HG02884 (cell line): ENCODE measurements around the gene ZFHX2.
A peak's percentile ranks its signal among the peaks of the same experiment; 100 is the strongest.

ENCODE experiments used
- ATAC-seq: cut with Tn5 transposase; IDR thresholded peaks from one replicate; pipeline ENCODE4 v1.9.1; 2021; ENCODE audit warnings: mild to moderate bottlenecking, moderate library complexity; ENCODE audit not compliant: unreplicated experiment

ZFHX2 gene

DNA sequence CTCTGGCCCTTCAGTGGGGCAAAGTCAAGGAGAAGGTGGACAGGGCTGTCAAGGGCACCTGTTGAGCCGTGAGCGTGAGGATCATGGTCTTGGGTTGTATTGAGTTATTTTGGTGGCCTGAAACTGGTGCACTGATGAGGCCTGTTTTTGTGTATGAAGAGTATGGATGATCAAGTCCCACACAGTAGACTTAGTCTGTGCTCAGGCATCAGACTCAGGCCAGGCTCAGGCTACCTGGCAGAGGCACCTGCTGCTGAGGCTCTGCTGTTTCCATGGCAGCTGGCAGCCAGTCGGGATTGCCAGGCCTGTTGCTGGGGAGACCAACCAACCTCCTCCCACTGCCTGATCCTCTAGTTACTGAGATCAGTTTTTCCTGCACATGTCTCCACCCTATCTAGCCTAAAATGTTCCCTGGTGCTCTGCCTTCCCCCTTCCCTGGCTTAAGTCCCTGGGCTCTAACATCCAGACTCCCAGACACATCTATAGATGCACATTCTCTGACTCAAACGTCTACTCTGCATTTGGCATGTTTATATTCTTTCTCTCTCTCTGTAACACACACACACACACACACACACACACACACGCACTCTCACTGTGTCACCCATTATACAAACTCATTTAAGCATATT is 21.9 kb upstream of the ZFHX2 start:
- ATAC-seq: no peak

DNA sequence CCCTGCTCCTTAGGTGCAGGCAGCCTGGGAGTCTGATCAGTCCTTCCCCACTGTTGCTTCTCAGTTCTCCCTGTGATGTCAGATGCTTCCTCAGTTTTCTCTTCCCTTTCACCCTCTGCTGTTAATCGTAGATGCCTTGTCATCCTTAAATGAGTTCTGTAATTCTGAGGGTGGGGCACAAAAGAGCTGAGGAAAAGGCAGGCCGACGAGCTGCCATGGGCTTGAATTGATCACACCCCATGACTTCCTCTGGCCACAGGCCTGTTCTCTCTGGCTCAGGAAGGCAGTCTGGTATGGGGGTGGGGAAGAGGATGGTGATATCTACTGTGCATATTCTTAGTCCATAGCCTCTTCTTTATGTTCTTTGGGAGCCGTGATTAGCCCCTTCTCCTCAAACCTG is 21.3 kb upstream of the ZFHX2 start:
- ATAC-seq: no peak

DNA sequence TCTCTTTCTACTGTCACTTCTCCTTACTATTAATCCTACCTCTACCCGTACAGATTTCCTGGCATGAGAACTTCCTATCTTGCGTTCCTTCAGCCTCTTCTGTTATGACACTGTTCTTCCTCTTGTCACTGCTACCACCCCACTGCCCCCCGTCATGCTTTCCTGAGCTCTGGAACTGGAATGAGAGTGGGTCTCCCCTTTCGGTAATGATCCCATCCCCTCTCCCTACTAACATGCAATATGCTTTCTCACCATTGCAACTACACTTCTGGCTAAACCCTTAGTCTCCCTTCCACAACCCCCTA is 20.9 kb upstream of the ZFHX2 start:
- ATAC-seq: no peak

DNA sequence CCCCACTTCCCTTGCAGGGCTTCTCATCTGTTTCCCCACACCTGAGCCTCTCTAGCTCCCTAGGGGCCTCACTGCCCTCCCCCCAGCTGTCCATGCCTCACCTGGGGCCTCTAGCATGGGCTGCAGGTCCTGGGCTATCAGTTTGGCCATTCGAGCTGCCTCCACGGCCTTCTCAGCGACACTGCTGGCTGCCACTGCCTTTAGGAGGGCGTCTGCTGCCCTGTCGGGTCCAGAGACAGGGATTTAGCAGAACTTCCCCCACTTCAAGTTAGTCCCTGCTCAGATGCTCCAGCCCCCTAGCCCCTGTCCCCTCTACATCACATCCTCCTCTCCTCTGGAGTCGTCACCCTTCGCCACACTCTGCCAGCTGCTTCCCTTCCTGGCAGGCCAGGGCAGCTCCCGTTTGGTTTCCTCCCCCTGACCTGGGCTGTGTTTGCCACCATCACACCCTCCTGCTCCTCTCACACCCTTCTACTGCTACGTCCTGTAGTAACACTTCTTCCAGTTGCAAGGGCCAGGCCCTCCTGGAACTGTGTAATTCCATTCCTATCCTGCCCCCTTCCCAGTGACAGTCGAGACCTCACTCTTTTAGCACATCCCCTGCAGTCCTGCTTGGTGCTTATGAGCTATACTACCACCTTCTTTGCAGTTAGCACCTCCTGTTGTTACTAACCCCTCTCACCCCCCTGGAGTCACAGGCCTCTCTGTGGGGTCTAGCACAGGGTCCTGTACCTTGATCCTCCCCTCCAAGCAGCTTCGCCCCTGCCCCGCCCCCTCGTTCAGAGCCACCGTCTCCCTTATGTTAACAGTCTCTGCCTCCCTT is 20.3 kb upstream of the ZFHX2 start:
- ATAC-seq: no peak

DNA sequence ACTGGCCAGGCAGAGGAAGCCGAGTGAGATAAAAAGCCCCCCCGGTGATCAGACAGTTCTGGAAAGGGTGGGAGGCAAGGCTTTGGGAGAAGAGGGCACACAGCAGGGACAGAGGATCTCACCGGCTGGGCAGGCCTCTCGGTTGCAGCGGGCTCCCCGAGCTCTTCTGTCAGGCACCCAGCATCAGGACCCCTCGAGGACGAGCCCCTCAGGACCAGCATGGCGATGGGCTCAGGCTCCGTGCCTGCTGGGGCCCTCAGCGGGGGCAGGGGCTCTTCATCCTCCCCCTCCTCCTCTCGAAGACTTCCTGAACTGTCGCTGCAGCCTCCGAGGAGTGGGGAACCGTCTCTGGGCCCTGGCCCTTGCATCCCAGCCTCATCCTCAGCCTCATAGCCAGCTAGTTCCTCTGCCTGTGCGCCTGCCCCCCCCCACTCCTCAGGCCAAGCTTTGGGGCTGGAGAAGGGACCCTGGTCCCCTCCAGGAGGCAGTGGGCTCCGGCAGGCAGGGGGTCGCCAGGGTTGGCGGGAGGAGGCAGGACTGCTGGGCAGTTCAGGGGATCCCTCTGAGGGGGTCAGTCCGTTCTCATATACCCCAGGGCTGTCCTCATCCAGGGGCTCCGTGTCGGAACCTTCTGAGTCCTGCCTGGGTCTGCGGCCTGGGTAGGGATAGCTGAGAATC is 19.4 kb upstream of the ZFHX2 start:
- ATAC-seq: no peak

DNA sequence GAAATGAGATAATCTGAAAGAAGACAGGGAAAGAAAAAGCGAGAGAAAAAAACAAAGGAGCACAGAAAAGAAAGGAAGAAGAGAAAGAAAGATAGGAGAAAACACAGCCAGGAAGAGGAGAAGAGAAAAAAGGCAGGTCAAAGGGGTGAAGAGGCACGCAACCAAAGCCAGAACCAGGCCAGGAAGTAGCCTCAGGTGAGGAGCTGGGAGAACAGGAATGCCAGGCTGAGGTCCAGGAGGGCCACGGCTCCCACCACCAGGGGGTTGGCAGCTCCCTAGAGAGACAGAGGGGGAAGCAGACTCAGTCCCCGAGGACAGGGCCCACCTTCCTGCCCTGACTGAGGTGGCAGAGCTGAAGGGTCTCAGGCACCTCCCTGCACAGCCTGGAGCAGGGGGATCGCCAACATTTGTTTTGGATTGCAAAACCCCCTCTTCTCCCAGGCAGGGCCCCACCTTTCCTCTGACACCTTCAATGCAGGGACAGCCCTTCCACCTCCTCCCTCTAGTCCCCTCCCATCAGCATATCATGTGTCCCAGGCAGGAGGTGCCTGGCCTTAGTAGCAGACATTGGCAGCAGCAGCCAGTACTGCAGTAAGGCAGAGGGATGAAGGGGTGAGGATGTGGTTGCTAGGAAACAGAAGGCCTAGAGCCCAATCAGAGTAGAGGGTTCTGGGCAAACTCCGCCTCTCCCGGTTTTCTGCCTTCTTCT is 18.0 kb upstream of the ZFHX2 start:
- no peak for ATAC-seq

DNA sequence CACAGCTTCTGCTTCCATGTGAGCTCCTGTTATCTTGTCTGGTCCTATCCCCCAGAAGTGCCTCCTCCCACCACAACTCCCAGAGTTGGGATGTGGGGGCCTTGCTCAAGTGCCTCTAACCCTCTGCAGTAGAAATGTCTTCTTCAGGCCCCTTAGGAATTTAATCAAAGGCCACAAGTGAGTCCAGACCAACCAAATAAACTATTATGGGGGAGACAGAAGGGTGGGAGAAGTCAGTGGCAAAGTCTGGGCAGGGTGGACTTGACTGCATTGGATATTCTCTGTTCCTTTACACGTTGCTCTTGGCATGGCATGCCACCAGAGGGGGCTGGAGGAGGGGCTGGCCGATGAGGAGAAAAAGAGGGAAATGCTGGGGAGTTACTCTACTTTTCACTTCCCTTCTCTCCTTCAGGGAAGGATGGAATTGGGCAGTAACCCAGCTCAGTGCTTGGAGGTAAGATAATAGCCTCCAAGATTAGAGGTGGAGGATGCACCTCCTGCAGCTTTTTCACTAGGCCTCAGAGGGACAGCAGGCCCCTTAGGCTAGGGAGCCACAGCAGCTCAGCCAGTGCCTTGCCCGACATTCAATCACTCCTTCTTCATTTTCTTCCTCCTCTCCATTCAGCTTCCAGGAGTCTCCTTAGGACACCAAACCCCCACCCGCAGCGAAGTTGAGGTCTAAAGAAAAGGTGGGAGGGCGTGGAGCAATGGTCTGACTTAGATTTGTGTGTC is 17.2 kb upstream of the ZFHX2 start:
- no peak for ATAC-seq

DNA sequence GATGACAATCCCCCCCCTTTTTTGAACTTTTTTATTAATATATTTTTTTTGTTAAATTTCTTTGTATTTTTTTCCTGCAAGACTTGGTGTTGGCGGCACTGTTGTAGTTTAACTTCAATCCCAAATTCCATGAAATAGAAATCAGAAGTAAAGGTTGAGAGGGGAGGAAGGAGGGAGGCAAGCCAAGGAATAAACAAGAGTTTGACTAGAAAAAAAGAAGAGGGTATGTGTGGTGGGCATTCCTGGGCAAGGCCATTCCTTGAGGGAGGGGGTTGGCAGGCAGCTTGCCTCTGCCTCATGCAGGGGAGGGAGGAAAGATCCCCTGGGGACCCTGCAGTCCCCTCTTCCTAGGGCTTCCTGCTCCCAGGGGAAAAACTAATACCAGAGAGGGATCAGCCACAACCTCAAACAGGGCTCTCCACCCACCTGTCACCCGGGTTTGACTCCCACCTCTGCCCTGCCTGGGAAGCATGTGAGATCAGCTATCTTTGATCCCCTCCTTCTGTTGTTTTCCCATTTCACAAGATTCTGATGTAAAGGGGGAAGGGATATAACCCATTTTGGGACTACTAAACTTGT is 16.5 kb upstream of the ZFHX2 start:
- no peak for ATAC-seq

DNA sequence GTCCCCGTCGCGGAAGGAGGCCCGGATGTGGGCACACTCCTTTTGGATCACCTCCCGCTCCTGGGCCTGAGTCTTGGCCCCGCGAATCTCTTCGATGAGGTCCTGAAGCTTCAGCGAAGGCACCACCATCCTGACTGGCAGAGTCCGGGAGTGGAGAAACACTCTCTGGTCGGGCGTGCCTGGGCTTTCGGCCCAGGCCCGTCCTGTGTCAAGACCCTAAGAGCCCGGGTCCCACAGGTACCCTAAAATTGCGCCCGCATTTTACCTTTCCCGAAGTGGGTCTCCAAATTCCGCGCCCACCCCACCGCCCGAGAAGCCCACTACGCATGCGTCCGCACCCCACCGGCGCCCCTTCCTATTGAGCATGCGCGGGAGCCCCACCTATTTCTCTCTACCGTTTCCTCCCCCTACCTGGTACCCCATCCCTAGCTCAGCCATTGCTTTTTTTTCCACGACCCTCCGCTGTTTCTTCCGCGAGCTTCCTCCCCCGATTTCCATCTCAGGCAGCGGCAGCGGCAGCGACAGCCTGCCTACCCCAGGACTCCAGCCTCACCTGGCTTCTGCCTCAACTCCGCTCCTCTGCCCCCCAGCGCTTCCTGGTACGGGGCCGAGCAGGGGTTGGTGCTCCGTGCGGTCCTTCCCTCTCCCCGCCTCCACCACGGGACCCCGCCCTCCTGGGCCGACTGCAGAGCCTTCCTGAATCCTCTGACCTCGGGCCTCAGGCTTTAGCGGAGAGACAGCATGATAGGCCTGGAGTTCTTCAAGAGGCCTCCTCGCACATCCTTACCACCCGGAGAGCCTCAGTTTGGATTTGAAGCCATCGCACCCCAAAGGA is 15.8 kb upstream of the ZFHX2 start, which contains the start of gene AP1G2:
Gene AP1G2 (minus strand): TSS at position 606 of the 835 bp plus-strand sequence. CDS start 477 bp downstream, at position 129.
- peak; percentile 85 for ATAC-seq

DNA sequence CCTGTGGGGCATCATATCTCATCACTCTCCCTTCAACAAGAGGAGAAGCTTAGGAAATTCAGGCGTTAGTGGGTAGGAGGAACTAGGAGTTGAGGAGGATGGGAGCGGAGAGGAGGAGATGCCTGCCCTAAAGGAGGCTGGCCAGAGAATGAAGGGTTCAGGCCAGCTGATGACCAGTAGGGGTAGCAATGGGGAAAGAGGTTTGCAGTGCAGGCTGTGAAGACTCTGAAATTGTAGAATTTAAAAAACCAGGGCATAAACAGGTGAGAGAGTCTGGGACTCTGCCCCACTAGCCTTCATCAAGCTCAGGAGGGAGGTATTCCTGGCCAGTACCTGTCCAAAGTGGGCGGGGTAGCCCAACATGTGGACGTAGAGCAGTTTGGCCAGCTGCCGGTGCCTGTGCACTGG is 15.2 kb upstream of the ZFHX2 start:
- ATAC-seq: no peak

DNA sequence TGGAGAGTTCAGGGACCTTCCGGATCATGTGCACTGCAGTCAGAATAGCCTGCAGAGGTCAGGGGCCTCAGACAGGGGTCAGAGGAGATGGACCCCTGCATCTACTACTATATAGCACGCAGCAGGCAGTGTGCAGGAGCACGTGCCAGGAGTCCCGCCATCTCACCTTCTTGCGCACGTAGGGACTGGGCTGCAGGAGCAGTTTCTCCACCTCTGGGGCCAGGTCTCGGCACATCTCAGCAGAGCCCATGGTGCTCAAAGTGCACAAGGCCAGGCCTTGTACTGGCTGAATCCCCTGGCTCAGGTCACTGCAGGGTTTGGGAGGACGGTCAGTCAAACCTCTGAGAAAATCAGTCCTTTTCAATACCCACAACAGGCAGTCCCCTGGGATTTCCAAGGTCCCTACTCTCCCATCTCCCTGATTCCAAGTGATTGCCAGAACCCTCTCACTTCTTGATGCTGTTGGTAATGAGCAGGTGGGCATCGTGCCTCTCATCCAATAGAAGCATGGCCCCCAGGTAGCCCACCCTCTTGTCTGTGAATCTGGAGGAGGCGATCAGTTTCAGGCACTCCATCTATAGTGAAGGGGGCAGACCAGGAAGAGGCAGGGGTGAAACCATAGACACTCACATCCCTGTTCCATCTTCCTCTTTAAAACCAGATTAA is 14.7 kb upstream of the ZFHX2 start:
- ATAC-seq: no peak

DNA sequence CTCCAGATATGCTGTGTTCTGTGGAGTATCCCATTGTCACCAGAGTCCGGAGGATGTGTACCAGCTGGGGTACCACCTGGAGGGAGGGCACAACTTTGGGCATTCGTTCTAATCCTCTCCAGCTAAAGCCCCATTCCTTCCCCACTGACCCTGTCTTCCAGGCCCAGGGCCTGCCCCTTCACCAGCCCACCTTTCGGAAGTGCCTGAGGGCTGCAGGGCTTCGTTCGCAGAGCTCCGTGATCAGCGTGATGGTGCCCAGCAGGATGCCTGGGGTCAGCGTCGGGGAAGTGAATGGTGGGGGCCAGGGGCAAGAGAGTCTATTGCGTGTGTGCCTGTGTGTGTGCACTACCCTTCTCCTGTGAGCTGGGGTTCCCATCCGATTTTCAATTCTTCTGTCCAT is 14.1 kb upstream of the ZFHX2 start:
- ATAC-seq: no peak

DNA sequence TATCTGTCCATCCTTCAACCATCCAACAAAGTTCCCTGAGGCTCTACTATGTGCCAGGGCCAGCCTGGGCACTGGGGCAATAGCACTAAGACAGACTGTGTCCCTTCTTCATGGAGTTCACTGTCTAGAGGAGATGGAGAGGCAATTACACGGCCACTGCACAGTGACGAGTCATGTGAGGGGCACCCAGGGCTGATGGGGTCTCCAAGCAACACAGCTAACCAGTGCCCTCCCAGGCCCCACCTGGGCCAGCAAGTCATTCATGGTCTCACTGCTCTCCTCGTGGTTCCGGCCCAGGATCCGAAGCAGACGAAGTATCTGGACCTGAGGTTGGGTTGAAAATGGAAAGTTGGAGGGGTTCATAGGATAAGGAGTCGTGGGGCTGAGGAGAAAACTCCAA is 13.3 kb upstream of the ZFHX2 start:
- ATAC-seq: no peak

DNA sequence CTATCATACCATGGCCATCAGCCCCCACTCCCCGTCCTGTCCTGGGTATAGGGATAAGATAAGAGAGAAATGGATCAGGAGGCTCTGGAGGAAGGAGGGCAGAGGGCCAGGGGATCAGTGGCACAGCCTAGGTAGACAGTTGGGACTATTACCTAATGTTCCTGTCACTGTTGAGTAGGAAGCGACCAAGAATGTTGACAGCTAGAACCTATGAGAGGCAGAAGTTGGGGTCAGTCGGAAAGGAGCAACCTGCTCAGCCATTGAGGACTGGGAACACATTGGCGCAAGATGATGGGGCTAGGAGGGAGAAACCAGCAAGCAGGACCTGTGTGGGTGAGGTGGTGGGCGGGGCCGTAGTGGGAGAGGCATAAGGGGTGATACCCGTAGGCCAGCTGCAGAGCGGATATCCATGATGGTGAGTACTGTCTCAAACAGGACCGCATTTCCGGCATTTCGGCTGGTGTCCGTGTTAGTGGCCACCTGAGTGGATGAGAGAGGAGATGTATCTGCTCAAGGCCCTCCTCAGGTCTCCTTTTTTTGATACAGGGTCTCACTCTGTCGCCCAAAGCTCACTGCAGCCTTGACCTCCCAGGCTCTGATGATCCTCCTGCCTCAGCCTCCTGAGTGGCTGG is 12.7 kb upstream of the ZFHX2 start:
- ATAC-seq: no peak

DNA sequence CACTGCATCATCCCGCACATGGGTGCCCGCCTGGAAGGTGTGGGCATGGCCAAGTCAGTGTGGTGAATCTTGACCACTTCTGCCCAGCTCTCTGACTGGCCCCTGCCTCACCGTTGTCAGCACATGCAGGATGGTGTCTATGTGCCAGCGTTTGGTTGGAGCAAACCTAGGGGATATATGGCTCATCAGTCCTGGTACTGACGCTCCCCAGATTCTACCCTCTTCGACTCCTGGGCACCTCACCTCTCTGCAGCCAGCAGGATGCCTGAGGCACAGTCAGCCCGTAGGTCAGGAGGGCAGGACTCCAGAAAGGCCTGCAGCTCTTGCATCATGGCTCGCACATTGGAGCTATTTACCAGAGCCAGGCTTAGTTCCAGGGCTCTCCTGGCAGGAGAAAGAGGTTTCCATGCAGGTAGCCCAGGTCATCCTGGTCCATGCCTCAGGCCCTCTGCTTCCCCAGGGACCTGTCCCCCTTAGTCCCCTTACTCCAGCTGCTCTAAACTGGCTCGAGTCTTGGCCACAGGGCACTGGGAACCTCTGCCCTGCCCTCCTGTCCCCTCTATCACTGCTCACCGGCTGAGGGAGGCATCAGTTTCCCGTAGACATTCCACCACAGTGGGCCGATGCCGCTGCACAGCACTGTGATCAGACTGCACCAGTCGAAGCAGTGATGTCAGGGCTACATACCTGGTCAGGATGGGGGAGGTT is 12.1 kb upstream of the ZFHX2 start:
- ATAC-seq: no peak

DNA sequence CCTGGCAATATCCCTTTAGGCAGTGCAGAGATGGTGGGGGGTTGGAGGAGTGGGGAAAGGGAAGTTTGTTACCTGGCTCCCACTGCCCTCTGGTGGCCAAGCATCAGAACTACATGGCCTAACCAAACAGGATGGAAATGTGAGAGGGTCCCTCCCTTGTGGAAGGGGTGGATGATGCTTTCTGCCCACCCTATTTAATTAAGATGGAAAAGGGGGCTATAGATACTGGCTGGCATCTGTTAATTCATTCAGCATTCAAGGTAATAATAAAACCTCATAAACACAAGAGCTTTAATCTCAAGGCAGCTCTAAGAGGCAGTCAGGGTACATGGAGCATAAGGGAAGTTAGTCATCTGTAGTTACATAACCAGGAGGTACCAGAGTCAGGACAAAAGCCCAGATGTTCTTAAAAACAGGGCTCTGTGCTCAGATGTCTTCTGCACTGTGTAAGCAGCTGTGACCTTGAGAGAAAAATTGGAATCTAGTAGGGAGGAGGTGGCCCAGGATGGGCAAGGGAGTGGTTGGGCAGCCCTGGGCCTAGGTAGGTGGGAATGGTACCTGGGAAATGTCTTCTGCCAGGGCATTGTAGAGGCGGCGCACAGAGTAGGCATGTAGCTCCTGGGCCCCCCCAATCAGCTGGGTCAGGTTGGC is 11.4 kb upstream of the ZFHX2 start:
- ATAC-seq: no peak
